ENCODE results near the gene SUCLG2.
"Not testable (repeated sequence)": the region's sequence is repeated elsewhere in the genome, so short reads cannot be mapped to it uniquely, and the experiment has no call there.

The SUCLG2 gene

DNA sequence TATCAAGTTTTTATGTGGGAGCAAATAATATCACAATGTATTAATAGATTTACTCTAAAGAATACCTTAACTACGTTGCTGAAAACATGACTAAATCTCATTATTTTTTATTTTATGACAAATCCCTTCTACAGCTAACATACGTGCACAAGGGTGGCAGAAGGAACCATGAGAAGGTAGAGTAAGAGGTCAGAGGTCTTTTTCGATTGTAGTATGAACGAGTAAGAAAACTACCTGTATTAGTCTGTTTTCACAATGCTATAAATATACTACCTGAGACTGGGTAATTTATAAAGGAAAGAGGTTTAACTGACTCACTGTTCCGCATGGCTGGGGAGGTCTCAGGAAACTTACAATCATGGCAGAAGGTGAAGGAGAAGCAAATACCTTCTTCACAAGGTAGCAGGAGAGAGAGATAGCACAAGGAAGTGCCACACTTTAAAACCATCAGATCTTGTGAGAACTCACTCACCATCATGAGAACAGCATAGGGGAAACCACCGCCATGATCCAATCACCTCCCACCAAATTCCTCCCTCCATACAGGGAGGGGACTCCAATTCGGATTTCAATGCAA, 95.3 kb downstream of the SUCLG2 start:
- DNase-seq (ENCODE audit: low read depth), result no peak

DNA sequence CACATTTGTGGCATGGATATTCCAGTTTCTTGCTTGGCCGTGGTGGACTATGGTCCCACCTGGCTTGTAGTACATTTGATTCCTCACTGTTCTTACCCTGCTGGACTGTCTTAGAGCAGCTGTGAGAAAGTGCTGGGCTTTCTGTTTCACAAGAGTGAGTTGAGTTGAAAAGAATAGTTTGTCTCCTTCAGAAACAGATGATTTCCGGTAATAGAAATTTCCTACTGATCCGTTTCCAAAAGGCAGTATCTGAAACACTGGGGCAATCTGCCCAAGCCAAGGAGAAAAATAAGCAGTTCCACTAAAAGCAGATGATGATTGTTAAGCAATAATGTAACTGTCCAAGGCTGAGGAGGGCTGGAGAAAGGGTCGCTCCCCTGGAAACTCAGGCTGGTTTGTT, 96.0 kb downstream of the SUCLG2 start:
- DNase-seq (ENCODE audit: low read depth), result no peak

- DNase-seq (ENCODE audit: low read depth), result no peak
Observed at GRCh38 chr3:67557848-67558355, 96.5 kb downstream of the SUCLG2 start.

DNA sequence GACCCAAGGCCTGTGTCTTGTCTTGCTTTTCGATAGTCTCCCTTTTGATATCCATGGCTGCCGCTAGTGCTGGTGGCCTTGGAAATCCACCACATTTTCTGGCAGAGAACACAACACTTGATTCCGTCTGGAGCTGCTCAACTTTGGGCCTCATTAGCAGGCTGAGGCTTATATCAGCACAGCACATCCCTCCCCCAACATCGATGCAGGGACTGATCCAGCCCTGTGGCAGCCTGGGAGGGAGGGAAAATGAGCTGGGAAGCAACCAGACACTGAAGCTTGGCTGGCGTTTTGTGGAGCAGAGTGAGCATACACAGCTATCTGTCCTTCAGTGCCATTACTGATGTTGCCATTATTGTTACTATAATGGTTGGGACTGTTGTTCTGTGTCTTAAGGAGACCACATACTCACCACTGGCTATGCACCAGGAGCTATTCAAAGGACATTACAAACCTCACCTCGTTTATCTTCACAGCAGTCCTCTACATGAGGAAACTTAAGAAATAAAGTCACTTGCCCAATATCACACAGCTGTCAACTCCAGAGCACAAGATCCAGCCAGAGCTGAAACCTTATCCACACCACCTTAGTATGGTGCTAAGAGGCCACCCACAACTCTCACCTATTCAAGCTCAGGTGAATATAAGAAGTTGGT, 102.9 kb downstream of the SUCLG2 start:
- DNase-seq (ENCODE audit: low read depth), result no peak

- DNase-seq (ENCODE audit: low read depth), result no peak
Observed at GRCh38 chr3:67550541-67550940, 103.9 kb downstream of the SUCLG2 start.

DNA sequence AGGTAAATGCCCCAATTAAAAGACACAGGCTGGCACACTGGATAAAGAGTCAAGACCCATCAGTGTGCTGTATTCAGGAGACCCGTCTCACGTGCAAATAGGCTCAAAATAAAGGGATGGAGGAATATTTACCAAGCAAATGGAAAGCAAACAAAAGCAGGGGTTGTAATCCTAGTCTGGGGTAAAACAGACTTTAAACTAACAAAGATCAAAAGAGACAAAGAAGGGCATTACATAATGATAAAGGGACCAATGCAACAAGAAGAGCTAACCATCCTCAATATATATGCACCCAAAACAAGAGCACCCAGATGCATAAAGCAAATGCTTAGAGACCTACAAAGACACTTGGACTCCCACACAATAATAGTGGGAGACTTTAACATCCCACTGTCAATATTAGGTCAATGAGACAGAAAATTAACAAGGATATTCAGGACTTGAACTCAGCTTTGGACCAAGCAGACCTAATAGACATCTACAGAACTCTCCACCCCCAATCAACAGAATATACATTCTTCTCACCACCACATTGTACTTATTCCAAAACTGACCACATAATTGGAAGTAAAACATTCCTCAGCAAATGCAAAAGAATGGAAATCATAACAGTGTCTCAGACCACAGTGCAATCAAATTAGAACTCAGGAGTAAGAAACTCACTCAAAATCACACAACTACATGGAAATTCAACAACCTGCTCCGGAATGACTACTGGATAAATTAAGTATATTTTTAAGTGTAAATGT, 111.7 kb downstream of the SUCLG2 start:
- DNase-seq (ENCODE audit: low read depth), result not testable (repeated sequence)

DNA sequence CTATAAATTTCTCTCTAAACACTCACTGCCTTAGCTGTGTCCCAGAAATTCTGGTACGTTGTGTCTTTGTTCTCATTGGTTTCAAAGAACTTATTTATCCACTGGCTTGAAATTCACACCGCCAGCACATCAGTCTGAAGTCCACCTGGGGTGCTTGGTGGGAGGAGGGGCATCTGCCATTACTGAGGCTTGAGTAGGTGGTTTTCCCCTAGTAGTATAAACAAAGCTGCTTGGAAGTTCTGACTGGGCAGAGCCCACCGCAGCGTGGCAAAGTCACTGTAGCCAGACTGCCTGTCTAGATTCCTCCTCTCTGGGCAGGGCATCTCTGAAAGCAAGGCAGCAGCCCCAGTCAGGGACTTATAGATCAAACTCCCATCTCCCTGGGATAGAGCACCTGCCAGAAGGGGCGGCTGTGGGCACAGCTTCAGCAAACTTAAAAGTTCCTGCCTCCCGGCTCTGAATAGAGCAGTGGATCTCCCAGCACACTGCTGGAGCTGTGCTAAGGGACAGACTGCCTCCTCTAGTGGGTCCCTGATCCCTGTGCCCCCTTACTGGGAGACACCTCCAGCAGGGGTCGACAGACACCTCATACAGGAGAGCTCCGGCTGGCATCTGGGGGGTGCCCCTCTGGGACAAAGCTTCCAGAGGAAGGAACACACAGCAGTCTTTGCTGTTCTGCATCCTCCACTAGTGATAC, 114.1 kb downstream of the SUCLG2 start:
- no peak for DNase-seq (ENCODE audit: low read depth)

GRCh38 chr3:67537203-67537602, 117.2 kb downstream of the SUCLG2 start:
- DNase-seq (ENCODE audit: low read depth), result not testable (repeated sequence)

GRCh38 chr3:67535006-67535405, 119.4 kb downstream of the SUCLG2 start:
- DNase-seq (ENCODE audit: low read depth), result no peak

DNA sequence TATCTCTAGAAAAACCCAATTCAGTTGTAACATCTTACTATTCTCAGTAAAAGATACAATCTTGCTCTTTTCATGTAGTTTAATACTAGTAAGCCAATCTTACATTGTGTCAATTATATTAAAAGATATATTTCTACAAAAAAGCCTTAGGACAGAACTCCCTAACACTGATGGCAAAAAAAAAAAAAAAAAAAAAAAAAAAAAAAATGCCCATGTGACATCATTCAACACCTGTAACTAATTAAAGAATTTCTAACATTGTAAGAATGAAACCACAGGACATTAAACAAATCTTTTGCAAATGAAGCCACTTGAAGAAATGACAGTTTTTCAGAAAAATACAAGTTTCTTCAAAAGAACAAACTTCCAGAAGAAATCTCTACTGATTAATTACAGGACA, 119.8 kb downstream of the SUCLG2 start:
- no peak for DNase-seq (ENCODE audit: low read depth)

GRCh38 chr3:67531181-67532101, 123.0 kb downstream of the SUCLG2 start:
- DNase-seq (ENCODE audit: low read depth), result no peak

- DNase-seq (ENCODE audit: low read depth), result no peak
Observed at GRCh38 chr3:67529915-67530314, 124.5 kb downstream of the SUCLG2 start.

GRCh38 chr3:67529337-67529736, 125.1 kb downstream of the SUCLG2 start:
- DNase-seq (ENCODE audit: low read depth), result no peak

DNA sequence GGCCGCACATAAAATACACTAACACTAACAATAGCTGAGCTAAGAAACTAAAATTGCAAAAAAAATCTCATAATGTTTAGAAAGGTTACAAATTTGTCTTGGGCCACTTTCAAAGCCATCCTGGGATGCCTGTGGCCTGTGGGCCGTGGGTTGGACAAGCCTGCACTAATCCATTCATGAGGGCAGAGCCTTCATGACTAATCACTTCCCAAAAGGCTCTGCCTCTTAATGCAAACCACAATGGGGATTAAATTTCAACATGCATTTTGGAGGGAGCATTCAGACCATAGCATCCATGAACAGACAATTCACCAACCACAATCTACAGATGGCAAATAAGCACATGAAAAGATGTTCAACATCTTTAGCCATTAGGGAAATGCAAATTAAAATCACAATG, 128.2 kb downstream of the SUCLG2 start:
- no peak for DNase-seq (ENCODE audit: low read depth)

DNA sequence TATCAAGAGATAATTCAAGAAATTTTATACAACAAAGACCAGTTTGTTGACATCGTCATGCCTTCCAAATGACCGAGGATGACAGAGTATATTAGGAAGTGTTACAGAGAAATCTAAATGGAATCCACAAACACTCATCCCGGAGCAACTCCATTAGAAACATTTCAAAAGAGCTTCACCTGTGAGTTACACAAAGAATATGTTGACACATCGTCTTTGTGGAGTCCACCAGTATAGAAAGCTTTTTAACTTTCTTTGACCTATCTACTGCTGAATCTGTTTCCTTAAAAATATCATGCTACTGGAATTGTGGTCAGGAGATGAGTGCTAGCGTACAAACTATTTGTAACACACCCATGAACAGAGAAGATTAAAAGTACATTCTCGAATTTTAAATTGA, 130.4 kb downstream of the SUCLG2 start:
- no peak for DNase-seq (ENCODE audit: low read depth)

GRCh38 chr3:67522081-67522480, 132.3 kb downstream of the SUCLG2 start:
- DNase-seq (ENCODE audit: low read depth), result no peak

- no peak for DNase-seq (ENCODE audit: low read depth)
Observed at GRCh38 chr3:67521053-67521646, 133.3 kb downstream of the SUCLG2 start.

GRCh38 chr3:67518236-67518635, 136.2 kb downstream of the SUCLG2 start:
- DNase-seq (ENCODE audit: low read depth), result no peak

DNA sequence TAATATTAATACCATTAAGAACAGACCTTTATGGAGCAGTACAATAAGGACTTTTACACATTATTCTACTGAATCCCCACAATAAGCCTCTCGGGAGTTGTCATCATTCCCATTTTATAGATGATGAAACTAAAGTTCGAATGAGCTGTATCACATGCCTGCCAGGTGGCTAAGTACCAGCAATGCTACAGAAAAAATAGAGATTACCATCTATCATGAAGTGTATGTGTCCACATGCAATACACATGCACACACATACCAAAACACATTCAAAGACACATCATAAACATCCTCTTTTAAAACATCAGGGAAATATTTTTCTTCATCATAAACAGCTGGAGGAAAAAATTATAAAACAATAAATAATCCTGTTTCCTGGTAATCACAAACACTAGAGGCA, 136.6 kb downstream of the SUCLG2 start:
- no peak for DNase-seq (ENCODE audit: low read depth)

DNA sequence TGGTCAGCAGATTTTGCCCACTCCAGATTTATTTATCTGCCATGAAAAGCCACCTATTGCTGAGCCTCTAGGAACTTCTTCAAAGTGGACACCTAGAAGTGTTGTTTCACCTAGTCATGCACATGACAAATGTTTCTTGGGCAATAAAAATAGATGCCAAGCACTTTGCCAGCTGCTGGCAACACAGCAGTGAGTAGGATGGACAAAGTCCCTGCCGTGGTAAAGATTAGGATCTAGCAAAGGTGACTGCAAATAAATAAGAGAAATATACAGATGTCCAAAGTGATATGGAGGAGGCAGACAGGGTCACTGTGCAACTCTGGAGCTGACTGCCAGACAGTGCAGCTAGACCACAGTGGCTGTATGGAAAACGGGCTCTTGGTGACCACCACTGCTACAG, 137.9 kb downstream of the SUCLG2 start:
- no peak for DNase-seq (ENCODE audit: low read depth)

GRCh38 chr3:67515778-67516177, 138.6 kb downstream of the SUCLG2 start:
- DNase-seq (ENCODE audit: low read depth), result no peak
